ENCODE data around the gene ECHDC3. TPM values are rescaled to one million over a fixed set of nuclear protein-coding genes. Genes with fewer than 3 reads are reported as not detected.

ECHDC3 gene
- total RNA-seq, 1 experiment from 2014 or later = 30.1 TPM

GRCh38 chr10:11772575-11773288 is 30.6 kb downstream of the ECHDC3 start:
- Histone ChIP-seq H3K4me3 (ENCODE audit: low read depth, low read length) (no peak overlapping the region), H3K4me1 (peaks cover 18% of the 10 kb centered on the region), H3K36me3 (ENCODE audit: control insufficient read depth, insufficient read depth, low read length) (no peaks in the 10 kb centered on the region), H3K9me3 (no peaks in the 10 kb centered on the region), H3K27me3 (replicated peaks; ENCODE audit: control insufficient read depth, insufficient read depth, low read length) (no peaks in the 10 kb centered on the region)
- Mint-ChIP-seq H3K36me3 (ENCODE audit: insufficient read depth, unreplicated experiment) (peaks cover 2% of the 10 kb centered on the region), H3K4me3 (ENCODE audit: unreplicated experiment) (no peak overlapping the region), H3K9me3 (ENCODE audit: unreplicated experiment) (no peaks in the 10 kb centered on the region), H3K4me1 (ENCODE audit: low read depth, unreplicated experiment) (peaks cover 15% of the 10 kb centered on the region), H3K27ac (ENCODE audit: unreplicated experiment) (no peak overlapping the region), H3K27me3 (ENCODE audit: insufficient read depth, unreplicated experiment) (no peaks in the 10 kb centered on the region)
- intact Hi-C loops (cut with micrococcal nuclease; ENCODE audit: unreplicated experiment) = no loop called here
- POLR2A ChIA-PET = no interaction called here
- no peak for TF ChIP-seq CTCF (IDR thresholded peaks at IDR 0.05; ENCODE audit: insufficient read depth in 1 of 2, low read depth in 1 of 2, low read length in 1 of 2, severe bottlenecking in 1 of 2, unreplicated experiment in 1 of 2)
- DNase-seq = no peak
- CTCF ChIA-PET = interaction anchor here (1.4 kb wide), 1 partner anchor 10 kb away, joined by 4 read pairs; no protein-coding TSS in a partner anchor
- no TSS peak for BruUV-seq (replicated peaks)

- intact Hi-C loops (cut with micrococcal nuclease; ENCODE audit: unreplicated experiment) = no loop called here
- Mint-ChIP-seq H3K27me3 (ENCODE audit: insufficient read depth, unreplicated experiment) (no peaks in the 10 kb centered on the region), H3K27ac (ENCODE audit: unreplicated experiment) (no peak overlapping the region), H3K4me3 (ENCODE audit: unreplicated experiment) (no peak overlapping the region), H3K9me3 (ENCODE audit: unreplicated experiment) (no peaks in the 10 kb centered on the region), H3K4me1 (ENCODE audit: low read depth, unreplicated experiment) (peaks cover 15% of the 10 kb centered on the region), H3K36me3 (ENCODE audit: insufficient read depth, unreplicated experiment) (peaks cover 6% of the 10 kb centered on the region)
- Histone ChIP-seq H3K27me3 (replicated peaks; ENCODE audit: control insufficient read depth, insufficient read depth, low read length) (no peaks in the 10 kb centered on the region), H3K36me3 (ENCODE audit: control insufficient read depth, insufficient read depth, low read length) (no peaks in the 10 kb centered on the region), H3K4me3 (ENCODE audit: low read depth, low read length) (no peak overlapping the region), H3K9me3 (no peaks in the 10 kb centered on the region), H3K4me1 (peaks cover 18% of the 10 kb centered on the region)
- no peak for DNase-seq
- no peak for TF ChIP-seq CTCF (IDR thresholded peaks at IDR 0.05; ENCODE audit: insufficient read depth in 1 of 2, low read depth in 1 of 2, low read length in 1 of 2, severe bottlenecking in 1 of 2, unreplicated experiment in 1 of 2)
- no TSS peak for BruUV-seq (replicated peaks)
- CTCF ChIA-PET = no interaction called here
- POLR2A ChIA-PET = no interaction called here
Observed at GRCh38 chr10:11773761-11774441, 31.7 kb downstream of the ECHDC3 start.

GRCh38 chr10:11775412-11775811 is 33.2 kb downstream of the ECHDC3 start:
- Mint-ChIP-seq H3K4me1 (ENCODE audit: low read depth, unreplicated experiment) (peaks cover 15% of the 10 kb centered on the region), H3K36me3 (ENCODE audit: insufficient read depth, unreplicated experiment) (peaks cover 6% of the 10 kb centered on the region), H3K9me3 (ENCODE audit: unreplicated experiment) (no peaks in the 10 kb centered on the region), H3K27me3 (ENCODE audit: insufficient read depth, unreplicated experiment) (no peaks in the 10 kb centered on the region), H3K27ac (ENCODE audit: unreplicated experiment) (peak overlapping the region; percentile 61), H3K4me3 (ENCODE audit: unreplicated experiment) (no peak overlapping the region)
- Histone ChIP-seq H3K27me3 (replicated peaks; ENCODE audit: control insufficient read depth, insufficient read depth, low read length) (no peaks in the 10 kb centered on the region), H3K36me3 (ENCODE audit: control insufficient read depth, insufficient read depth, low read length) (no peaks in the 10 kb centered on the region), H3K9me3 (no peaks in the 10 kb centered on the region), H3K4me3 (ENCODE audit: low read depth, low read length) (no peak overlapping the region), H3K4me1 (peaks cover 18% of the 10 kb centered on the region)
- CTCF ChIA-PET = no interaction called here
- no peak for TF ChIP-seq CTCF (IDR thresholded peaks at IDR 0.05; ENCODE audit: insufficient read depth in 1 of 2, low read depth in 1 of 2, low read length in 1 of 2, severe bottlenecking in 1 of 2, unreplicated experiment in 1 of 2)
- no peak for DNase-seq
- intact Hi-C loops (cut with micrococcal nuclease; ENCODE audit: unreplicated experiment) = no loop called here
- POLR2A ChIA-PET = no interaction called here
- no TSS peak for BruUV-seq (replicated peaks)
